Neural progenitor cell (in vitro differentiated cells): ENCODE measurements around the gene RNGTT. TPM values are rescaled to one million over a fixed set of nuclear protein-coding genes. Genes with fewer than 3 reads are reported as not detected.
"Not testable (repeated sequence)": the region's sequence is repeated elsewhere in the genome, so short reads cannot be mapped to it uniquely, and the experiment has no call there.

Experiments
- DNase-seq: peaks from one replicate; pipeline ENCODE4 v3.0.0-alpha.2; 2016; ENCODE audit warnings: low spot score
- H2AFZ ChIP-seq: fragments of 200-600 bp; sonication (generic); replicated peaks from 2 replicates; pipeline ENCODE4 v1.6.1; 2016; ENCODE audit warnings: antibody characterized with exemption
- H3F3A ChIP-seq: fragments of 200-600 bp; sonication (generic); 2 replicates; pipeline ENCODE4 v1.6.1; 2016; ENCODE audit warnings: antibody characterized with exemption, low read depth
- H3K27ac ChIP-seq: fragments of 200-600 bp; sonication (generic); 2 replicates; pipeline ENCODE4 v1.5.1; 2016; ENCODE audit warnings: mild to moderate bottlenecking
- H3K27me3 ChIP-seq: fragments of 200-600 bp; sonication (generic); 2 replicates; pipeline ENCODE4 v1.6.1; 2016; ENCODE audit warnings: mild to moderate bottlenecking, moderate library complexity
- H3K36me3 ChIP-seq: fragments of 200-600 bp; sonication (generic); 2 replicates; pipeline ENCODE4 v1.5.1; 2016
- H3K4me1 ChIP-seq: fragments of 200-600 bp; sonication (generic); 2 replicates; pipeline ENCODE4 v1.6.1; 2016; ENCODE audit warnings: mixed run types
- H3K4me2 ChIP-seq: fragments of 200-600 bp; sonication (generic); 2 replicates; pipeline ENCODE4 v1.6.1; 2016
- H3K4me3 ChIP-seq: fragments of 200-600 bp; sonication (generic); 2 replicates; pipeline ENCODE4 v1.5.1; 2016
- H3K79me2 ChIP-seq: fragments of 200-600 bp; sonication (generic); 2 replicates; pipeline ENCODE4 v1.6.1; 2016; ENCODE audit warnings: low read depth
- H3K9ac ChIP-seq: fragments of 200-600 bp; sonication (generic); 2 replicates; pipeline ENCODE4 v1.6.1; 2016
- H3K9me3 ChIP-seq: fragments of 200-600 bp; sonication (generic); 2 replicates; pipeline ENCODE4 v1.5.1; 2016; ENCODE audit warnings: low read depth
- H4K20me1 ChIP-seq: fragments of 200-600 bp; sonication (generic); 2 replicates; pipeline ENCODE4 v1.6.1; 2016; ENCODE audit warnings: low read depth
- H3K27ac Mint-ChIP-seq: 3 replicates; pipeline ENCODE4 v1.8.0; 2021; ENCODE audit warnings: mixed read lengths
- H3K27me3 Mint-ChIP-seq: 2 replicates; pipeline ENCODE4 v1.8.0; 2022; ENCODE audit warnings: low read depth, mild to moderate bottlenecking, inconsistent platforms, moderate library complexity, mixed read lengths; ENCODE audit not compliant: insufficient read depth
- H3K36me3 Mint-ChIP-seq: 3 replicates; pipeline ENCODE4 v1.8.0; 2021; ENCODE audit warnings: mixed read lengths
- H3K4me1 Mint-ChIP-seq: 3 replicates; pipeline ENCODE4 v1.8.0; 2021; ENCODE audit warnings: mixed read lengths
- H3K4me3 Mint-ChIP-seq: 3 replicates; pipeline ENCODE4 v1.8.0; 2021; ENCODE audit warnings: mild to moderate bottlenecking, moderate library complexity, mixed read lengths
- H3K9me3 Mint-ChIP-seq: 3 replicates; pipeline ENCODE4 v1.8.0; 2020; ENCODE audit warnings: mixed read lengths
- CTCF ChIP-seq: fragments of 200-600 bp; sonication (generic); IDR thresholded peaks from 2 replicates; pipeline ENCODE4 v1.5.1; 2017; ENCODE audit warnings: antibody characterized with exemption, mild to moderate bottlenecking
- EZH2 ChIP-seq: fragments of 200-600 bp; sonication (generic); IDR thresholded peaks from 2 replicates; pipeline ENCODE4 v1.6.1; 2017; ENCODE audit warnings: antibody characterized with exemption, mild to moderate bottlenecking, moderate library complexity
- EZH2phosphoT487 ChIP-seq: fragments of 200-600 bp; sonication (generic); IDR thresholded peaks from 2 replicates; pipeline ENCODE4 v1.6.1; 2017; ENCODE audit warnings: antibody characterized with exemption
- total RNA-seq: library from RNA; depleted of rRNA; stranded (reverse); fragments of >200 nt; gene quantifications from 2 replicates; pipeline ENCODE4 v1.2.3, GENCODE V29; 2015; ENCODE audit warnings: low replicate concordance

Gene RNGTT
- total RNA-seq, 1 donor from 2014 or later, result 71.7 TPM

DNA sequence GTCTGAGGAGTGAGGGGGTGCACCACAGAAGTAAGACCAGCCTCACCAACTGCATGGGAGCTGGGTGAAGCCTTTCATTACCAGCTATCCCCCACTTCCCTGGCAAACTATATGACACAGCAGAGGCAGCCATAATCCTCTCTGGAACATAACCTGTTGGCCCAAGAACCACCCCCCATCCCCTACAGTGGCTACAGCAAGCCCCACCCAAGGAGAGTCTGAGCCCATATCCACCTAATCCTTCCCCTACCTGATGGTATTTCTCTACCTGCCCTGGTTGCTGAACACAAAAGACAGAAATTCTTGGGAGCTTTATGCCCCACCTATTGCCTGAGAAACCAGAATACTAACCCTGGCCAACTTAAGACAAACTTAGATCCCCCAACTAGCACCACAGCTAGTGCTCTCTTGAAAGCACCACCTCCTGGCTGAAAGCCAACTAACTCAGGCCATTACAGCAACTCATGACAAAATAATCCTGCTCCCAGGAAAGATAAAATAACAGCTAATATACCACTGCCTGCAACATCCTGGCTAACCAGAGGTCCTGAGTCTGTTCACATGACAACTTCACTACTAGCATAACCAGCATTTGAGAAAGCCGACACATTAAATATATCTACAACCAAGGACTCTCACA lies 11.2 kb downstream of the RNGTT start:
- H3K36me3 ChIP-seq, result peaks cover 6% of the 10 kb centered on the region
- H3K9me3 Mint-ChIP-seq, result peaks cover 61% of the 10 kb centered on the region
- TF ChIP-seq CTCF, result no peak
- no peak for TF ChIP-seq EZH2phosphoT487
- no peak for TF ChIP-seq EZH2
- H3K27me3 ChIP-seq, result no peaks in the 10 kb centered on the region
- peaks cover 2% of the 10 kb centered on the region for H3K27me3 Mint-ChIP-seq
- no peak overlapping the region for H3K4me3 Mint-ChIP-seq
- no peak overlapping the region for H3K4me3 ChIP-seq
- no peak for DNase-seq
- peaks cover 10% of the 10 kb centered on the region for H3K9me3 ChIP-seq
- H3K79me2 ChIP-seq, result peaks cover 82% of the 10 kb centered on the region
- no peak overlapping the region for H3K27ac Mint-ChIP-seq
- peaks cover 51% of the 10 kb centered on the region for H3K36me3 Mint-ChIP-seq
- no peaks in the 10 kb centered on the region for H3K4me1 Mint-ChIP-seq
- H4K20me1 ChIP-seq, result no peaks in the 10 kb centered on the region
- H2AFZ ChIP-seq, result no peak overlapping the region
- no peak overlapping the region for H3K4me2 ChIP-seq
- H3F3A ChIP-seq, result no peaks in the 10 kb centered on the region
- no peaks in the 10 kb centered on the region for H3K4me1 ChIP-seq
- H3K9ac ChIP-seq, result no peak overlapping the region
- no peak overlapping the region for H3K27ac ChIP-seq

- no peak overlapping the region for H3K27ac ChIP-seq
- H3K4me1 ChIP-seq, result no peaks in the 10 kb centered on the region
- no peak overlapping the region for H2AFZ ChIP-seq
- no peak overlapping the region for H3K4me3 Mint-ChIP-seq
- peaks cover 20% of the 10 kb centered on the region for H3K36me3 Mint-ChIP-seq
- no peak overlapping the region for H3K9ac ChIP-seq
- peaks cover 20% of the 10 kb centered on the region for H3K9me3 Mint-ChIP-seq
- H3K27me3 Mint-ChIP-seq, result no peaks in the 10 kb centered on the region
- TF ChIP-seq CTCF (no peak), EZH2 (no peak), EZH2phosphoT487 (no peak)
- peaks cover 3% of the 10 kb centered on the region for H3K36me3 ChIP-seq
- no peak overlapping the region for H3K4me3 ChIP-seq
- no peaks in the 10 kb centered on the region for H3F3A ChIP-seq
- no peaks in the 10 kb centered on the region for H4K20me1 ChIP-seq
- H3K4me1 Mint-ChIP-seq, result no peaks in the 10 kb centered on the region
- no peak for DNase-seq
- H3K79me2 ChIP-seq, result peaks cover 68% of the 10 kb centered on the region
- H3K4me2 ChIP-seq, result no peak overlapping the region
- no peak overlapping the region for H3K27ac Mint-ChIP-seq
- peaks cover 6% of the 10 kb centered on the region for H3K9me3 ChIP-seq
- H3K27me3 ChIP-seq, result no peaks in the 10 kb centered on the region
Measured at GRCh38 chr6:88945415-88946008, 17.9 kb downstream of the RNGTT start.

DNA sequence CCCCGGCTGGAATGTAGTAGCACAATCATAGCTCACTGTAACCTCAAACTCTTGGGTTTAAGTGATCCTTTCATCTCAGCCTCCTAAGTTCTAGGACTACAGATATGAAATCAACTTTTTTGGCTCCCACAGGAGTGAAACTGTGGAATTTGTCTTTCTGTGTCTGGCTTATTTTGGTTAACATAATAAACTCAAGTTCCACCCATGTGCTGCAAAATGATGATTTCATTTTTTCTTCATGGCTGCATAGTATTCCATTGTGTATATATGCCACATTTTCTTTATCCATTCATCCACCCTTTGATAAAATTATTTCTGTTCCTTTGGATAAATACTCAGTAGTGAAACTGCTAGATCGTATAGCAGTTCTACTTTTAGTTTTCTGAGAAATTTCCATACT lies 29.9 kb downstream of the RNGTT start:
- H3K4me3 Mint-ChIP-seq, result no peak overlapping the region
- DNase-seq, result no peak
- peaks cover 22% of the 10 kb centered on the region for H3K9me3 Mint-ChIP-seq
- H3K9me3 ChIP-seq, result no peaks in the 10 kb centered on the region
- H3K79me2 ChIP-seq, result no peaks in the 10 kb centered on the region
- H3K27ac Mint-ChIP-seq, result no peak overlapping the region
- TF ChIP-seq CTCF (no peak), EZH2phosphoT487 (no peak), EZH2 (no peak)
- peaks cover 10% of the 10 kb centered on the region for H3F3A ChIP-seq
- H3K36me3 Mint-ChIP-seq, result peaks cover 70% of the 10 kb centered on the region
- no peak overlapping the region for H3K9ac ChIP-seq
- H3K4me2 ChIP-seq, result no peak overlapping the region
- H3K27me3 Mint-ChIP-seq, result no peaks in the 10 kb centered on the region
- H2AFZ ChIP-seq, result no peak overlapping the region
- H3K36me3 ChIP-seq, result peaks cover 24% of the 10 kb centered on the region
- H3K27me3 ChIP-seq, result no peaks in the 10 kb centered on the region
- H3K4me1 ChIP-seq, result no peaks in the 10 kb centered on the region
- H3K27ac ChIP-seq, result no peak overlapping the region
- no peak overlapping the region for H3K4me3 ChIP-seq
- no peaks in the 10 kb centered on the region for H4K20me1 ChIP-seq
- no peaks in the 10 kb centered on the region for H3K4me1 Mint-ChIP-seq

DNA sequence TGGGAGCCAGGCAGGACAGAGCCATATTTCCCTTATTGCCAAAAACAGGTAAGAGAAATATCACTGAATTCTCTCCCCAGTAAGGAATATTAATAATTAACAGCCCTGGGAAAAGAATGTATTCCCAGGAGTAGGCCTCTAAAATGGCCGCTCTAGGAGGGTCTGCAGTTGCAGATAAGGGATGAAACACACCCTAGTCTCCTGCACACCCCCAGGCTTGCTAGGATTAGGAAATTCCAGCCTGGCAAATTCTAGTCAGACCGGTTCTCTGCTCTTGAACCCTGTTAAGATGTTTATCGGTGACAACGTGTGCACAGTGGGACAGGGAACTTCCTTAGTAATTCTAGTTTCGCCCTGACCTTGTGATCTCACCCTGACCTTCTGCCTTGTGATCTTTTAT lies 31.4 kb downstream of the RNGTT start:
- not testable (repeated sequence) for H3K4me1 Mint-ChIP-seq, H3K4me3 ChIP-seq, H3K27ac Mint-ChIP-seq, DNase-seq, H2AFZ ChIP-seq, H3K27me3 ChIP-seq, H3K4me1 ChIP-seq, H3K27me3 Mint-ChIP-seq, H3K4me2 ChIP-seq, H3K79me2 ChIP-seq, H3K27ac ChIP-seq, H3K9me3 ChIP-seq, H3K4me3 Mint-ChIP-seq, H3K9ac ChIP-seq, H4K20me1 ChIP-seq
- Histone ChIP-seq H3F3A (peaks cover 10% of the 10 kb centered on the region), H3K36me3 (peaks cover 24% of the 10 kb centered on the region)
- Mint-ChIP-seq H3K36me3 (peaks cover 59% of the 10 kb centered on the region), H3K9me3 (peaks cover 21% of the 10 kb centered on the region)
